AG10803 (cell line): Measurements from ENCODE around the gene SLC2A4.
"Not testable (repeated sequence)": the region's sequence is repeated elsewhere in the genome, so short reads cannot be mapped to it uniquely, and the experiment has no call there.

ENCODE experiments used
- DNase-seq: peaks from one replicate; pipeline ENCODE4 v3.0.0; 2010; ENCODE audit warnings: low read depth
- H3K4me3 ChIP-seq: 2 replicates; pipeline ENCODE4 v1.5.1; 2011; ENCODE audit warnings: mild to moderate bottlenecking, low read length, control low read depth
- TF ChIP-seq, protein P1 (sequence below): conservative IDR thresholded peaks from 2 replicates; pipeline ENCODE4 v1.5.1; 2011; ENCODE audit warnings: mild to moderate bottlenecking, low read length, control low read depth, inconsistent platforms

The SLC2A4 gene

GRCh38 chr17:7336240-7337175 is 55.0 kb downstream of the SLC2A4 start, which contains the start of gene ACAP1:
TSS of gene ACAP1 (plus strand) at chr17:7336529. CDS start at chr17:7336735, 206 bp downstream.
- no peak for DNase-seq

DNA sequence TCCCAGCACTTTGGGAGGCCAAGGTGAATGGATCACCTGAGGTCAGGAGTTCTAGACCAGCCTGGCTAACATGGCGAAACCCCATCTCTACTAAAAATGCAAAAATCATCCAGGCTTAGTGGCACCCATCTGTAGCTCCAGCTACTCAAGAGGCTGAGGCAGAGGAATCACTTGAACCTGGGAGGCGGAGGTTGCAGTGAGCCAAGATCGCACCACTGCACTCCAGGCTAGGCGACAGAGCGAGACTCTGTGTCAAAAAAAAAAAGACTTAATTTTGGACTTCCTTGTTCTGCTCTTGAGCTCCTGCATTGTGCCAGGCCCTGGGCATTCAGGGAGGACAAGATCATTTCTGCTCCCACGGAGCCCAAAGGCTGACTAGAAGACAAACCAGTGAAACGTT is 56.1 kb downstream of the SLC2A4 start:
- H3K4me3 ChIP-seq, DNase-seq: not testable (repeated sequence)

More at GRCh38 chr17:7336240-7337175, 55.0 kb downstream of the SLC2A4 start, which contains the start of gene ACAP1:
- no peak within 1 kb of the TSS for H3K4me3 ChIP-seq
- TF ChIP-seq, protein P1, sequence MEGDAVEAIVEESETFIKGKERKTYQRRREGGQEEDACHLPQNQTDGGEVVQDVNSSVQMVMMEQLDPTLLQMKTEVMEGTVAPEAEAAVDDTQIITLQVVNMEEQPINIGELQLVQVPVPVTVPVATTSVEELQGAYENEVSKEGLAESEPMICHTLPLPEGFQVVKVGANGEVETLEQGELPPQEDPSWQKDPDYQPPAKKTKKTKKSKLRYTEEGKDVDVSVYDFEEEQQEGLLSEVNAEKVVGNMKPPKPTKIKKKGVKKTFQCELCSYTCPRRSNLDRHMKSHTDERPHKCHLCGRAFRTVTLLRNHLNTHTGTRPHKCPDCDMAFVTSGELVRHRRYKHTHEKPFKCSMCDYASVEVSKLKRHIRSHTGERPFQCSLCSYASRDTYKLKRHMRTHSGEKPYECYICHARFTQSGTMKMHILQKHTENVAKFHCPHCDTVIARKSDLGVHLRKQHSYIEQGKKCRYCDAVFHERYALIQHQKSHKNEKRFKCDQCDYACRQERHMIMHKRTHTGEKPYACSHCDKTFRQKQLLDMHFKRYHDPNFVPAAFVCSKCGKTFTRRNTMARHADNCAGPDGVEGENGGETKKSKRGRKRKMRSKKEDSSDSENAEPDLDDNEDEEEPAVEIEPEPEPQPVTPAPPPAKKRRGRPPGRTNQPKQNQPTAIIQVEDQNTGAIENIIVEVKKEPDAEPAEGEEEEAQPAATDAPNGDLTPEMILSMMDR, result no peak
